ENCODE data around the gene CTIF.

The CTIF gene

GRCh38 chr18:48683661-48684060, 144.8 kb downstream of the CTIF start:
- H3K4me3 ChIP-seq (ENCODE audit: low read length), result no peak overlapping the region
- no peak for TF ChIP-seq CTCF (IDR thresholded peaks at IDR 0.05; ENCODE audit: insufficient read depth, low read depth, low read length, missing control alignments)
- DNase-seq (ENCODE audit: low read depth), result no peak

GRCh38 chr18:48687346-48688042, 148.7 kb downstream of the CTIF start:
- TF ChIP-seq CTCF (IDR thresholded peaks at IDR 0.05; ENCODE audit: insufficient read depth, low read depth, low read length, missing control alignments), result no peak
- H3K4me3 ChIP-seq (ENCODE audit: low read length), result no peak overlapping the region
- DNase-seq (ENCODE audit: low read depth), result no peak

- no peak for DNase-seq (ENCODE audit: low read depth)
- TF ChIP-seq CTCF (IDR thresholded peaks at IDR 0.05; ENCODE audit: insufficient read depth, low read depth, low read length, missing control alignments), result no peak
- H3K4me3 ChIP-seq (ENCODE audit: low read length), result no peak overlapping the region
These were observed 150.1 kb downstream of the CTIF start for GRCh38 chr18:48688961-48689360.

GRCh38 chr18:48689548-48689947, 150.7 kb downstream of the CTIF start:
- TF ChIP-seq CTCF (IDR thresholded peaks at IDR 0.05; ENCODE audit: insufficient read depth, low read depth, low read length, missing control alignments), result no peak
- no peak for DNase-seq (ENCODE audit: low read depth)
- H3K4me3 ChIP-seq (ENCODE audit: low read length), result no peak overlapping the region

- DNase-seq (ENCODE audit: low read depth), result no peak
- no peak for TF ChIP-seq CTCF (IDR thresholded peaks at IDR 0.05; ENCODE audit: insufficient read depth, low read depth, low read length, missing control alignments)
- H3K4me3 ChIP-seq (ENCODE audit: low read length), result no peak overlapping the region
These were observed 151.7 kb downstream of the CTIF start for GRCh38 chr18:48690494-48690893.

- no peak for TF ChIP-seq CTCF (IDR thresholded peaks at IDR 0.05; ENCODE audit: insufficient read depth, low read depth, low read length, missing control alignments)
- no peak overlapping the region for H3K4me3 ChIP-seq (ENCODE audit: low read length)
- no peak for DNase-seq (ENCODE audit: low read depth)
These were observed 154.2 kb downstream of the CTIF start for GRCh38 chr18:48693006-48693405.

- no peak for DNase-seq (ENCODE audit: low read depth)
- no peak for TF ChIP-seq CTCF (IDR thresholded peaks at IDR 0.05; ENCODE audit: insufficient read depth, low read depth, low read length, missing control alignments)
- H3K4me3 ChIP-seq (ENCODE audit: low read length), result no peak overlapping the region
These were observed 154.9 kb downstream of the CTIF start for GRCh38 chr18:48693625-48694262.
